ENCODE data around the gene XCR1.
"Not testable (repeated sequence)": the region's sequence is repeated elsewhere in the genome, so short reads cannot be mapped to it uniquely, and the experiment has no call there.

Gene XCR1

GRCh38 chr3:45997942-45998341 is 29.3 kb downstream of the XCR1 start:
- no peak for DNase-seq

- not testable (repeated sequence) for DNase-seq
These were observed 29.8 kb downstream of the XCR1 start for GRCh38 chr3:45997499-45997898.

DNA sequence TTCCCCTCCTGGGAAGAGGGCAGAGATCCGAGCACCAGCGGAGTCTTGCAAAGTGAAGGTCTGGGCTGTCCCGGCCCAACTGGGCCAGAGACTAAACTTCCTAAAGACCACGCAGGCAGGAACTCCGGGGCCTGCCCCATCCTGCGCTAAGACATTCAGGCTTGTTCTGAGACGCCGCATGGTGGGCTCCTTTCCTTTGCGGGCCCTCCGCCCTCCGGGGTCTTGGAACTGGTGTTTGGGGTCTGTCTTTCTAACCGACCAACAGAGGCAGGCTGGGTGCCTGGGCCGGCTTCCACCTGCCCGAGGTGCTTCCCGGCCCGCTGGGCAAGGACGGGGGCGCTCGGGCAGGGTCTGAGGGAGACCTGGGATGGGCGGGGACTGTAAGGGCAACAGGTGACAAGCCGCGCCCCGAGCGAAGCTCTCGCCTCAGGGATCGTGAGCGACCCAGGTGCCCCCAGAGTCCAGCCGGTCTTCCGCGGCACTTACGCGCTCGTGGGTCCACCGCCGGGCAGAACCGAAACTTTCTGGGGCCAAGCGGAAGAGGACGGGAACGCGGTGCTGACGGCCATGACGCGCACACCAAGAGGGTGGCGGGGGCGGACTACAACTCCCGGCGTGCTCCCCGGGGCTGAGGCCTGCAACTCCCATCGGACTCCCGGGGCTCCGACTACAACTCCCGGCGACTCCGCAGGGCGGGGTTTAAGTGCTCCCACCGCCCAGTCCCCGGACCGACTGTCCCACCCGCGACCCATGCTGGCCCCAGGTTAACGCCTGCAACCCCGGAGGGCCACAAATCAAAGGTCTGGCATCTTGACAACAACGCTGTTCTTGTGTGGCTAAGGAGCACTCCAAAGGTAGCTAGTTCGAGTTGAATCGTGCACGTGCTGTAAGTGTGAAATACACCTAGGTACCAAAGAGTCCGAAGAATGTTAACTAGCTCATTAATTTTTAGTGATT is 31.8 kb downstream of the XCR1 start, which contains the start of gene FYCO1:
FYCO1 (minus strand) TSS at position 589 of the 957 bp plus-strand sequence. CDS start 10,914 bp downstream, outside the sequence.
- DNase-seq = peak; percentile 66

DNA sequence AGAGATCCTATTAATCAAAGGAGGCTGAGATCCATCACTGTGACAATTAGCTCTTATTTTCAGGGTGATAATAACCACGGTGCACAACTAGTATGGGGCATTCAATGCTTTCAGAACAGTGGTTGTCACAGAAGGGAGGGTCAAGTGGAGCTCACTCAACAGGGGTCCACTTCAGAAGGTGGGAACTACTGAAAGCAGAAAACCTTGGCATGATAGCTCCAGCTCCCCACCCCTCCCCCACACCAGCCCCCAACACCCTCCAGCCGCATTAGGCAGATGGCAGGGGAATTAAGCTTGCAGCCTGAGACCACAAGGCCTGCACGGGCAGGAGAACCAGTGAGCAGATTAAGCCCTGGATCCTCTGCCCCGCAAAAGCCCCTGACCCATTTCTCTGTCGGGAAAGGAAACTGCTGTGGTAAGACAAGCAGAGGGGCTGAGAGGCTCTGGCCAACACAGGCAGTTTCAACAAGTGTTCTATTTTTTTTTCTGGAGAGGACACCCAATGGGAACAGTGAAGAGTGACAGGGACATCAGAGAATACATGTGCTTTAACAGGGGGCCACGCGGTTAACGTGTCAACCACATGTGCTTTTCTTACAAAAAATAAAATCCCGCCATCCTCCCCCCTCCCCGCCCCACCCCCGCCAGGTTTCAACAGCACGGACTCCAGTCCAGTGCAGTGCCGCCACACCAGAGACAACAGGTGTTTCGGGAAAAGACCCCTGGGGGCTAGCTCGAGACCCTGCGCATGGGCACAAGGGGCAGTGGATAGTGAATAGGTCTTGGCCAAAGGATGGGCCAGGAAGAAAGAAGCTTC is 32.7 kb downstream of the XCR1 start:
- no peak for DNase-seq

DNA sequence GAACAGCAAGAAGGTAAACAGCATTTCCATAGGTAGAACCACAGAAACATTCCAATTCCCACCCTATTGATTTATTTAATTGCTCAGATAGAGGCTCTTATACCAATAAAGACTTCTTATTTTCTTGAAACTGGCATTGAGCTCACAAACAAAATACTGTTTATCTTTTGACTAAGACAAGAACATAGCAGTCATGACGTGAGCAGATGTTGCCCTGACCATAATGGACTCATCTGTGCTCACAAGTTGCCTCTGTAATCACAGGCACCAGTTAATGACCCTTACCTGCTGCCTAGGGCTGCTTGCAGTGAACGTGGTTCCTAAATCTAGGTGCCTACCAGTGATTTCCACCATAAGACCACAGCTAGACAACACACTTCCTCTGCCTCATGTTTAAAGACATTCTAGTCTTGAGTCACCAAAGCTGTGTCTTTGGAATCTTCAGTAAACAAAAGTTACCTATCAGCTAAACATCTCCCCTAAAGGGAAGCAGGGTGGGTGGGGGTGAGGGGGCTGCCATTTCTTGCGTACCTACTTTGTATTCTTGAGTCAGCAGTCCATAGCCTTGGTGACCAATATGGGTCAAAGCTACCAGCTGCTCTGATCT is 33.8 kb downstream of the XCR1 start:
- no peak for DNase-seq

- DNase-seq = no peak
These were observed 34.5 kb downstream of the XCR1 start for GRCh38 chr3:45992821-45993221.

- no peak for DNase-seq
These were observed 35.1 kb downstream of the XCR1 start for GRCh38 chr3:45992133-45992729.

DNA sequence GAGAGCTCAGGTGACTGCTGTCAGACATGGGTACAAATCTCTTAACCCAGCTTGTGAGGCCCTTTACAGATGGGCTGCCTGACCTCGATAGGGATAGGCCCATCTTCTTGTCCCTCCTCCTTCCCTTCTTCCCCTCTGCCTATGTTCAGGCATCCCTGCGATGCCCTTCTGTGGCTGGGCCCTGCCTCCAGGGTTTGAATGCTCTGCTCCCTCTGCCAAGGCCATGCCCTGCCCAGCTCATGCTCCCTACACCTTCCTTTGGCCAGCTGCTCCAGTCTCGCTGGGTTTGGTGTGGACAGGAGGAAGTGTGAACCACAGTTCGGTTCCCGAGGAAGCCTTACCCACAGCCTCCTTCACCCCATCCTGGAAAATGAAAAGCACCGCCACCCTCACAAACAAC is 35.9 kb downstream of the XCR1 start:
- no peak for DNase-seq

GRCh38 chr3:45990181-45990580 is 37.1 kb downstream of the XCR1 start:
- no peak for DNase-seq

- peak; percentile 61 for DNase-seq
These were observed 38.5 kb downstream of the XCR1 start for GRCh38 chr3:45988804-45989203.

DNA sequence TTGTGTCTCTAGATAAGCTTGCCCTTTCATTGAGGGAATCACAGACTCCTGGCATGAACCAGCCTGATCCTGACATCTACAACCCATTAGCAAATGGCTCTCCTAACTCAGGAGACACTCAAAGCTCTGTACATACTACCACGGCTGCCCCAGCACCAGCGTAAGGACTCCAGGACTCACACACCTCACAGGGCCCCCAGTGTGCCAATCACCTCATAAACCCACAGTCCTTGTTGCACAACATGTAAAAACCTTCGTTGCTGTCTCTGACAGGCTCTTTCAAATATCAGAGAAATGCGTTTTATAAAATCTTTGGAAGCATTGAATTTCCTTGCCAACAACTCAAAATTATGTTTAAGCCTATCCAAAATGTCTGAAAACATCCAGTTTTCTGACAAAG is 38.9 kb downstream of the XCR1 start:
- DNase-seq = no peak

- no peak for DNase-seq
These were observed 39.7 kb downstream of the XCR1 start for GRCh38 chr3:45987368-45988291.

DNA sequence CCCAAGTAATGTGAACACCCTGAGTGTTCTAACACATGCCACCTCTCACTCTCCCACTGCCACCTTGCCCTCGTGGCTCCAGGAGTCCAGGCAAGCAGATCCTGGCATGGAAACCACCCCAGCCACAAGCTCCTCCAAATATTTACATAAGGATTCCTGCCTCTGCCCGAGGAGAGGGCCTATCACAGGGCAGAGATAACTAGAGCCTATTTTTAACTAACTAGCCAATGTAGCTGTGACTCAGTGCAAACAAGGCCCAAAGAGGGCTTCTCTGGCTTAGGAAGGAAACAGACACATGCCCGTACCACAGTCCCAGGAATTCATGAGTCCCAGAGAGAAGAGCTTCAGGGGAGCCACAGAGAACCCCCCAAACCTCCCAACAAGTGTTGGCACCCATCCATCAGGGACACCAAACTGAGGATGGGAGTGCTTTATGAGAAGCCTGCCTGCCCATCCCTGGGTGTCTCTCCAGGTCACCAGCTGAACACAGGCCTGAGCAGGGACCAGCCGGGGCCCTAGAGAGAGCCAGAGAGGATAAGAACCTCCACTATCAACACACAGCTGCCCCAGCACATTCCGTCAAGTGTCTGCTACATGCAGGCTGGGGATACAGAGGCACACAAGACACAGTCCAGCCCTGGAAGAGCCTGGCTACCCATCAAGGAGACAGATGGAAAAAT is 40.8 kb downstream of the XCR1 start:
- peak; percentile 69 for DNase-seq

DNA sequence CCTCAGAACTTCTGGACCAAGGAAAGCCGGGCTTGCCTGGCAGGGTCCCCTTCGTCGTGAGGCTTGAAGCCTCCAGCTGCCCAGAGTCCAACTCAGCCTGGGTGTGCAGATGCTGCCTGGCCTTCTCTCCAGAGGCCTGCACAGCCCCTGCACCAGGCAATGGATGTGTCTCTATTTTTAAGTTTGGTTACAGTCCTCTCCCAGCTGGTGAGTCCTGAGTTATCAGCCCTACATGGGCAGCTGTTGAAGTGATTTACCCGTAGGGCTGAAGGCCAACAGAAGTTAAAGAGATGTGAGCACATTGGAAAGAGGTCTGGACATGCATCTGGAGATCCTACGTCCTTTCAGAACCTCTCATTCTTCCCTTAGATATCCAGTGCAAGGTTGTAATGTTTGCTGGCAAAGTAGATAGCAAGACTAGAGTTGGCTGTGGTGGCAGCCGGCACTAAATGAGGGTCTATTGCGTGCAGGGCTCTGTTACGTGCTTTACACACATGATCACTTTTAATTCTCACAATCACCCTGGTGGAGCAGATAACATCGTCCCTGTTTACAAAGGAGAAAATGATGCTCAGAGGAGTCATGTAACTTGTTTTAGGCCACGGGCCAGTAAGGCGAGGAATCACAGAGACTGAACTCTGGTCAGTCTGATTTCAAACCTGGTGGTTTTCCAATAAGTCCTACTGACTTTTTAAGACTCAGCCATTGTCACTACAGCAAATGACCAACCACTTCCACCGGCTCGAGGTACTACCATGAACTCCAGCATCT is 41.6 kb downstream of the XCR1 start:
- no peak for DNase-seq

DNA sequence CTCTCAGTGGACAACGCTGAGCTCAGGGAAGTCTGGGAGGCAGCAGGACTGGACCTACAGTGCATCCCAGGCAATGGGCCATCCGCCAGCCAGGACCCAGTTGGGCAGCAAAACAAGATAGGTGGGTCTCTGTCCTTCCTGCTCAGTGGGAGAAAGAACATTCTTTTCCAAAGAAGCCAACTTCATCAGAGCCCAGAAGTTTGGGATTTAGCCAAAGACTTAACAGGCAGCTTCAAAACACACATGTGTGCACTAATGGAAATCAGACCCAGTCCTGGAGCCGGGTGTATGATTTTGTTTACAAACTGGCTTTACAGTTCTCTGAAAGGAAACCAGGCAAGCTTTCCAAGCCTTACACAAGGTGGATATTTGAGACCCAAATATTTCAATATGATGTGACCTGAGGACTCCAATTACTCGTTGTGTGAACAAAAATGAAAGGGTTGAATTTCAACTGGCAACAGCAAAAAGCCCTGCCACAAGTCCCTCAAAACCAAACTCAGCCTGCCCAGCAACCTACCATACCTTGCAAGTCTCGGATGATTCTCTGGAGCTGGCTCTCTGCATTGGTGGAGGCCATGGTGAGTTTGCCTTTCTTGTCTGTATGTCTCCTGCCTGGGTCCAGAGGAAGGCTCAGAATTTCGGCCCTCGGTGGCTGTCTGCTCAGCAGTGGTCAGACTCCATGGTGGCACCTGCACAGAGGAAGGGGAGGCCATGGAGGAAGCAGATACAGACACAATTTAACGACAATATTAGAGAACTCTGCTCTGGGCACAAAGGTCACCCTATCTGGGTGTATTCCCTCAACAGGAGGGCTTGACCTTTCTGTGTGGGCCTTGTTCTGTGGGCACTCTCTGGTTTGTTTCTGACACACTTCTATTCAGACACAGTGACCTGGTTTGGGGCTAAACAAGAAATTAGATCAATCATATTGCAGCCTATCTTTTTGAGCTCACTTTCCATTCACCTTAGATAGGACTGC is 42.7 kb downstream of the XCR1 start:
- DNase-seq = peak; percentile 18

DNA sequence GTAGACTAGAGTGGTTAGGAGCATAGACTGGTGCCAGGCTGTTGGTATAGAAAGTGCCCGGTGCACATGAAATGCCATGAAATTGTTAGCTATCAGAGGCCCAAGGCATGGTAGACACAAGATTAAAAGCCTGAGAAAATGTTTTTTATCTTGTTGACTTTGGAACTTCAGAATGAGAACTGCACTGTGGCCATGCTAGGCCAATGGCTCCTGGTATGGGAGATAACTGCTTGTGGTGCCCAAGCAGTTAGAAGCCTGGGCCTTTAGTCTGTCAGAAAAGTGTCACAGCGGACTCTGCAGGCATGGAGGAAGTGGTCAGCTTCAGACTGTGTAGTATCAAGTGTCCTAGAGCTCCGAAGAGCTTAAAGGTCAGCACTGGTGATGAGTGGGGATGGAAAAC is 43.5 kb downstream of the XCR1 start:
- DNase-seq = no peak

GRCh38 chr3:45981346-45982074 is 45.8 kb downstream of the XCR1 start:
- DNase-seq = peak; percentile 47

- DNase-seq = no peak
These were observed 46.5 kb downstream of the XCR1 start for GRCh38 chr3:45980819-45981218.
